SIG-M5 (cell line): ENCODE results near the gene TSPOAP1.
"Not testable (repeated sequence)": the region's sequence is repeated elsewhere in the genome, so short reads cannot be mapped to it uniquely, and the experiment has no call there.

ENCODE experiments used
- DNase-seq: peaks from one replicate; lab custom pipeline; 2025; lab: John Stamatoyannopoulos, UW

Gene TSPOAP1

GRCh38 chr17:58341136-58341860 lies 12.7 kb upstream of the TSPOAP1 start:
- DNase-seq: not testable (repeated sequence)

- DNase-seq: no peak
Measured at GRCh38 chr17:58340405-58340876, 11.8 kb upstream of the TSPOAP1 start.

GRCh38 chr17:58339755-58340404 lies 11.3 kb upstream of the TSPOAP1 start:
- no peak for DNase-seq

GRCh38 chr17:58338841-58339754 lies 10.5 kb upstream of the TSPOAP1 start:
- DNase-seq: peak; percentile 61

- no peak for DNase-seq
Measured at GRCh38 chr17:58338454-58338840, 9.9 kb upstream of the TSPOAP1 start.

GRCh38 chr17:58337600-58338453 lies 9.2 kb upstream of the TSPOAP1 start:
- peak; percentile 94 for DNase-seq

- peak; percentile 55 for DNase-seq
Measured at GRCh38 chr17:58337210-58337599, 8.6 kb upstream of the TSPOAP1 start.

- DNase-seq: no peak
Measured at GRCh38 chr17:58336456-58337209, 8.0 kb upstream of the TSPOAP1 start.

GRCh38 chr17:58335779-58336455 lies 7.3 kb upstream of the TSPOAP1 start:
- DNase-seq: peak; percentile 88

GRCh38 chr17:58335061-58335731 lies 6.6 kb upstream of the TSPOAP1 start:
- DNase-seq: no peak

GRCh38 chr17:58334661-58335060 lies 6.1 kb upstream of the TSPOAP1 start:
- no peak for DNase-seq

GRCh38 chr17:58334256-58334655 lies 5.7 kb upstream of the TSPOAP1 start:
- DNase-seq: no peak

- DNase-seq: no peak
Measured at GRCh38 chr17:58333736-58334207, 5.2 kb upstream of the TSPOAP1 start.

- no peak for DNase-seq
Measured at GRCh38 chr17:58332778-58333735, 4.5 kb upstream of the TSPOAP1 start.

GRCh38 chr17:58331815-58332777 lies 3.5 kb upstream of the TSPOAP1 start:
- DNase-seq: no peak

- DNase-seq: no peak
Measured at GRCh38 chr17:58330997-58331814, 2.6 kb upstream of the TSPOAP1 start.
